COR-L47 (cell line): ENCODE data around the gene ENOX1.
"Not testable (repeated sequence)": the region's sequence is repeated elsewhere in the genome, so short reads cannot be mapped to it uniquely, and the experiment has no call there.

Experiments
- DNase-seq: peaks from one replicate; lab custom pipeline; 2025; lab: John Stamatoyannopoulos, UW

ENOX1 gene

GRCh38 chr13:43786766-43787517 is at the start of gene ENOX1:
TSS of gene ENOX1 (minus strand) at chr13:43786972.
- DNase-seq: peak; percentile 91

GRCh38 chr13:43835701-43836100 is 48.9 kb upstream of the ENOX1 start:
- no peak for DNase-seq

- no peak for DNase-seq
Observed at GRCh38 chr13:43831088-43831487, 44.3 kb upstream of the ENOX1 start.

DNA sequence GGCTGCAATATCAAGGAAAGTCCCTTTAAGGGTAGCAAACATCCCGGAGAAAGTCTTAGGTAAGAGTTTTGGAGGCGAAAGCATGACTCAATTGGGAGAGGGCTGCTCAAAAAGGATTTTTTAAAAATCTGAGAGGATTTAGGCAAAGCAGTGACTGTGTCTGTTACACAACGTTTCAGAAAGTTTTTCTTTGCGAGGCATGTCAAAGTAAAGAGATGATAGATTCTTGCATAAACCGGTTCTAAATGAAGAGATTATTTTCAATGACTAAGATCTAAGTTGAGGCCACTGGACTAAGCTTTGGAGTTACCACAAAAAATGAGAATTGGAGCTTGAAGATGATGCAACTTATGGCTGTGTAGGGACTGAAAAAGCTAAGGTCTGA is 43.7 kb upstream of the ENOX1 start:
- DNase-seq: no peak

- DNase-seq: not testable (repeated sequence)
Observed at GRCh38 chr13:43824656-43825055, 37.9 kb upstream of the ENOX1 start.

GRCh38 chr13:43822969-43823368 is 36.2 kb upstream of the ENOX1 start:
- DNase-seq: no peak

GRCh38 chr13:43816401-43816889 is 29.7 kb upstream of the ENOX1 start:
- DNase-seq: peak; percentile 37

DNA sequence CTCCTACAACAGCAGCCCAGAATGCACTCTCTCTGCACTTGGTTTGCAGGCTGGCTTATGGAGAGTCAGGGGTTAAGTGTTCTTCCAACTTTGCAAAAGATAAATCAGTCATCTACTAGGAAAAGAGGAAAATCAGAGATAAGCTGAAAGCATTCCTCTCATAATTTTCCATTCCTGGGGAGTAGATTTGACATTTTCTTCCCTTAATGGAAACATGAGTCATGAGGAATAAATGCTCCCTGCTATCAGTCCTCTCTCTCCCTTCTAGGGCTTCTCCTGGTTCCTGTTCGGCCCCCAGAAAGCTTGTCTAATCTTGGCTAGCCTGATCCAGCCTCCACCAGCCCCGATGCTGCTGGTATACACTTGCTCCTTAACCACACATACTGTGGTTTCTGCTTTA is 28.4 kb upstream of the ENOX1 start:
- DNase-seq: no peak

- DNase-seq: no peak
Observed at GRCh38 chr13:43808676-43809075, 21.9 kb upstream of the ENOX1 start.

GRCh38 chr13:43805681-43806128 is 18.9 kb upstream of the ENOX1 start:
- no peak for DNase-seq

DNA sequence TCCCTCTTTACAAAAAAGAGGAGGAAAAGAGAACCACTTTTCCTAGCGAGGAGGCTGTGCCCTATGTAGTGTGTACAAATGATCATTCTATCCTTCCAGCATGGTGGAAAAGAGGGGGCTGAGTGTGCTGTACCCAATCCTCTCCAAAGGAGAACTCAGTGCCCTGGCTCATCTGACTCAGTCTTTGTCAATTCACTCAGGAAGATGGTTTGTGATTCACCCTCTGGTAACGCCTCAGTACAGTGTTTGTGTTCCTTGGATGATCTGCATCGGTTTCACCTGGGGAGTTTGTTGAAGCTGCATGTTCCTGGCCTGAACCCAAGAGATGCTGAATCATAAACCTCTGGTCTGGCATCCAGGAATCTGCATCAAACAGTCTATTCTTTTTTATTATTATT is 18.3 kb upstream of the ENOX1 start:
- DNase-seq: peak; percentile 62

DNA sequence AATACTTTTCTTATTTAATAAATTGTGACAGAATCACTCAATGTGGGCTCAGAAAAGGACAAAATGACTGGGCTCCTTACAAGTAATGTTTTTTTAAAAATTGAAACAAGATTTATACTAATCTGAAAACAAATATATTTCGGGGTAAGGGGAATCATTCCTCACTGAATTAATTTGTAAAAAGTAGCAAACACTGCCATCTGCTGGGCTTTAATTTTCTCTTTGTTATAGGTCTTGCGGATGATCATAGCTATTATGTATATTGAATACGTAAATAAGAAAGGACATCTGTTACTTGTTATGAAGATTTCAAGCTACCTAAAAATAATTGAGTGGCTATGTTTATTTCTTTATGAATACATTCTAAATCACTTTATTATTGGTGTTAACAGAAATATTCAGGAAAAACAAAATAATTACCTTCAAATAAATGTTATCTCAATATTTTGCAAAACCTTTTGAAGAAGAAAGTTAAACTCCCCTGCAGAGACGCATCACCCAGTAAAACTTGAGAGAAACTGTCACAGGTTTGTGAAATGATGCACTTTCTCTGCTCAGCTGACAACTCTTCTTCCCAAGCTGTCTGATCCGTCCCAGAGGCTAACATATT is 17.8 kb upstream of the ENOX1 start:
- DNase-seq: peak; percentile 69

GRCh38 chr13:43802511-43802910 is 15.7 kb upstream of the ENOX1 start:
- peak; percentile 39 for DNase-seq

- DNase-seq: no peak
Observed at GRCh38 chr13:43800828-43801227, 14.1 kb upstream of the ENOX1 start.

DNA sequence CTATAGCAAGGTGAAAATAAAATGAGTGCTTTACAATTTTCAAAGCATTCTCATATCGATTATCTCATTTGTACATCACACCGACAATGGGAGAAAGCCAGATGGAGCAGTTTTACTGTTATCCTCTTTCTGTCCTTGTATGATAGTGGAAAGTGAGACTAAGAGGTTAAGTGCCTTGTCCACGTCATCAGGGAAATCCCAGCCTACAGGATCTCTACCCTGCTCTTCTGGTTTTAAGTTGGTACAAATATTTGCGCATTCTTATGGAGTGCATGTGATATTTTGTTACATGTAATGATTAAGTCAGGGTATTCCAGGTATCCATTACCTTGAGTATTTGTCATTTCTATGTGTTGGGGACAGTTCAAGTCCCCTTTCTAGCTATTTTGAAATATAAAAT is 12.4 kb upstream of the ENOX1 start:
- no peak for DNase-seq

DNA sequence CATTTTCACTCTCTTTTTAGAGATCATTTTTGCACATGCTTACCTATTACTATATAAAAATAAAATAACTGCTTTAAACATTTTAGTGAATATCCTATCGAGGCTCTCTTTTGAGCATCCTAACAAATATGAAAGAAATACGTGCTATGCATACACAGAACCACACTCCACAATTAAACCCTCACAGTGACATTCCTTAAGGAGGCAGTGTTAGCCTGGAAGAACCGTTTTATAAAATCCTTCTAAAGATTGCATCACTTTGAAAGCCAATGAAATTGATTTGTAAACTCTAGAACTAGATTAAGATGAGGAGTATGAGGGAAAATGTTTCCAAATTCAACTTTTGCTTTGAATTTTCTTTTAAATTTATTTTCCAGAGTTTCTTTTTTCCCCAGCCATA is 11.1 kb upstream of the ENOX1 start:
- no peak for DNase-seq

DNA sequence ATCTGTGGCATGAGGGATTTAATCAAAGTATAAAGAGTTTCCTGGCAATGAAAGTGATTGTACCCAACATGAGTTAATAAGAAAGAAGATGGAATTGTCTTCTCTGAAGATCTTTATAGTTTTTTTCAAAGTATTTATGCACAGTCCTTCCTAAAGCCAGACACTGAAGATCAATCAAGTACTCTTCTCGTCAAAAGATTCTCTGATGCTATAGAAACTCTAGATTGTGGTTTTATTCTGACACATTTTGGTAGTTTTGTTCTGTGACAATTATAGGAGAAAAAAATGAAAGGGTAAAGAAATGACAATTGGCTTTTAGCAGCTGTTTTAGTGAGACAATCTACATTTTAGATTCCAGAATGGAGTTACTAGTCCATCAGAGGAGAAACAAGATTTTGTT is 10.4 kb upstream of the ENOX1 start:
- DNase-seq: no peak

- no peak for DNase-seq
Observed at GRCh38 chr13:43794416-43794815, 7.6 kb upstream of the ENOX1 start.

GRCh38 chr13:43792076-43792881 is 5.5 kb upstream of the ENOX1 start:
- no peak for DNase-seq

GRCh38 chr13:43787997-43788396 is 1.2 kb upstream of the ENOX1 start:
- DNase-seq: peak; percentile 64

- DNase-seq: no peak
Observed at GRCh38 chr13:43787518-43787891, 733 bp upstream of the ENOX1 start.

GRCh38 chr13:43786472-43786765 is 353 bp downstream of the ENOX1 start:
- no peak for DNase-seq
